GM12878 (cell line): ENCODE measurements around the gene CFAP141. TPM values are rescaled to one million over a fixed set of nuclear protein-coding genes. Genes with fewer than 3 reads are reported as not detected.

ENCODE experiments used
- ATAC-seq: fragments of 200-7000 bp; cut with Tn5 transposase; 3 replicates; pipeline ENCODE4 v1.9.1; 2020; ENCODE audit warnings: mild to moderate bottlenecking, moderate library complexity
- BruUV-seq: library from RNA; stranded (reverse); fragments of 400-500 nt; replicated peaks from 2 replicates; lab custom pipeline; 2021; lab: Mats Ljungman, UMichigan
- CTCF ChIA-PET: fragments of 300-600 bp; sonication (Branson Sonifier 250); formaldehyde crosslinking; extraction: SDS; loops from one replicate; lab custom pipeline; 2021; ENCODE audit warnings: inconsistent platforms; lab: Yijun Ruan, JAX
- POLR2A ChIA-PET: fragments of 350-600 bp; formaldehyde crosslinking; extraction: SDS; loops from one replicate; lab custom pipeline; 2021; ENCODE audit warnings: inconsistent platforms; lab: Charles Lee
- RAD21 ChIA-PET: fragments of 300-600 bp; sonication (Branson Sonifier 250); formaldehyde crosslinking; loops from one replicate; lab custom pipeline; 2023; ENCODE audit warnings: antibody characterized with exemption; ENCODE audit not compliant: unreplicated experiment; lab: Charles Lee
- SMC1A ChIA-PET: fragments of 300-600 bp; sonication (Branson Sonifier 250); formaldehyde crosslinking; loops from one replicate; lab custom pipeline; 2023; ENCODE audit not compliant: unreplicated experiment, uncharacterized antibody; lab: Charles Lee
- DNase-seq: peaks from one replicate; pipeline ENCODE4 v3.0.0-alpha.2; 2011; ENCODE audit warnings: low read depth, low spot score
- FAIRE-seq: peaks from 3 replicates; lab custom pipeline; 2011; peaks lifted over from hg19 to GRCh38; lab: Jason Lieb, UNC
- H2AFZ ChIP-seq: 2 replicates; pipeline ENCODE4 v1.6.0; 2011; ENCODE audit warnings: low read depth, low read length, control low read depth; ENCODE audit not compliant: control insufficient read depth
- H3K27ac ChIP-seq: 2 replicates; pipeline ENCODE4 v1.5.1; 2011; ENCODE audit warnings: control low read depth; ENCODE audit not compliant: control insufficient read depth, insufficient read depth
- H3K27me3 ChIP-seq, 2 experiments: replicated peaks in 1 of 2; 2 replicates each; pipeline versions ENCODE4 v1.6.0 to v1.6.1; 2011; ENCODE audit warnings: low read length in 1 of 2; ENCODE audit not compliant: control insufficient read depth in 2 of 2, insufficient read depth in 2 of 2
- H3K36me3 ChIP-seq, 2 experiments: 2 replicates each; pipeline ENCODE4 v1.5.1; 2011; ENCODE audit warnings: low read length in 1 of 2; ENCODE audit not compliant: control insufficient read depth in 2 of 2, insufficient read depth in 2 of 2
- H3K4me1 ChIP-seq: 2 replicates; pipeline ENCODE4 v1.6.1; 2011; ENCODE audit warnings: mild to moderate bottlenecking, low read length, moderate library complexity, mixed read lengths; ENCODE audit not compliant: control insufficient read depth, insufficient read depth
- H3K4me2 ChIP-seq: 2 replicates; pipeline ENCODE4 v1.6.0; 2011; ENCODE audit warnings: control low read depth; ENCODE audit not compliant: control insufficient read depth, insufficient read depth
- H3K4me3 ChIP-seq: fragments of 200-600 bp; sonication (generic); 2 replicates; pipeline ENCODE4 v1.5.1; 2016
- H3K79me2 ChIP-seq: 2 replicates; pipeline ENCODE4 v1.6.0; 2011; ENCODE audit warnings: low read length; ENCODE audit not compliant: control insufficient read depth, insufficient read depth
- H3K9ac ChIP-seq: 2 replicates; pipeline ENCODE4 v1.8.0; 2011; ENCODE audit warnings: low read length, control low read depth, mixed read lengths; ENCODE audit not compliant: control insufficient read depth, insufficient read depth
- H3K9me3 ChIP-seq: replicated peaks from 3 replicates; pipeline ENCODE4 v1.5.1; 2011; ENCODE audit warnings: mild to moderate bottlenecking, low read length; ENCODE audit not compliant: control insufficient read depth, insufficient read depth
- H4K20me1 ChIP-seq: 2 replicates; pipeline ENCODE4 v1.6.0; 2011; ENCODE audit not compliant: control insufficient read depth, insufficient read depth
- CBFB ChIP-seq: IDR thresholded peaks from 2 replicates; pipeline ENCODE4 v1.6.1; 2016; ENCODE audit warnings: antibody characterized with exemption, low read depth
- CBX3 ChIP-seq: fragments of 200-600 bp; sonication (generic); IDR thresholded peaks from 2 replicates; pipeline ENCODE4 v1.6.1; 2016; ENCODE audit warnings: low read depth, borderline replicate concordance
- CHD1 ChIP-seq: IDR thresholded peaks from 2 replicates; pipeline ENCODE4 v1.6.1; 2012; ENCODE audit warnings: low read depth, low read length, improper control_type of control experiment
- EGR1 ChIP-seq, 2 experiments: IDR thresholded peaks; 1 replicate in 1 of 2; 2 replicates in 1 of 2; pipeline ENCODE4 v1.6.1; 2011 to 2012; ENCODE audit warnings: low read depth in 2 of 2, low read length in 2 of 2, borderline replicate concordance in 1 of 2, mild to moderate bottlenecking in 1 of 2, moderate library complexity in 1 of 2
- ELK1 ChIP-seq: IDR thresholded peaks from 2 replicates; pipeline ENCODE4 v1.6.1; 2012; ENCODE audit warnings: low read depth, low read length, improper control_type of control experiment
- HSF1 ChIP-seq: fragments of 150-350 bp; IDR thresholded peaks from 2 replicates; pipeline ENCODE4 v1.6.1; 2014; ENCODE audit warnings: mild to moderate bottlenecking, low read depth, low read length
- PAX5 ChIP-seq: IDR thresholded peaks from 2 replicates; pipeline ENCODE4 v1.6.1; 2011; ENCODE audit warnings: low read depth, low read length, borderline replicate concordance
- RAD21 ChIP-seq: IDR thresholded peaks from 2 replicates; pipeline ENCODE4 v1.6.1; 2011; ENCODE audit warnings: mild to moderate bottlenecking, low read depth, low read length, moderate library complexity; ENCODE audit not compliant: insufficient read depth
- RCOR1 ChIP-seq: conservative IDR thresholded peaks from 2 replicates; pipeline ENCODE4 v1.6.1; 2012; ENCODE audit warnings: low read depth, low read length, improper control_type of control experiment
- SIN3A ChIP-seq: IDR thresholded peaks from 2 replicates; pipeline ENCODE4 v1.6.1; 2012; ENCODE audit warnings: low read depth, low read length, improper control_type of control experiment
- SMARCA5 ChIP-seq: fragments of 450-650 bp; IDR thresholded peaks from 2 replicates; pipeline ENCODE4 v1.6.1; 2017; ENCODE audit warnings: mild to moderate bottlenecking
- SUPT20H ChIP-seq: IDR thresholded peaks from 2 replicates; pipeline ENCODE4 v1.6.1; 2011; ENCODE audit warnings: low read depth, mild to moderate bottlenecking, low read length, moderate library complexity, borderline replicate concordance; ENCODE audit not compliant: control insufficient read depth
- TARDBP ChIP-seq: IDR thresholded peaks from 2 replicates; pipeline ENCODE4 v1.6.1; 2016; ENCODE audit warnings: borderline replicate concordance
- ZNF217 ChIP-seq: fragments of 450-650 bp; IDR thresholded peaks from 2 replicates; pipeline ENCODE4 v1.6.1; 2017; ENCODE audit warnings: antibody characterized with exemption, mild to moderate bottlenecking
- ZNF24 ChIP-seq: fragments of 450-650 bp; IDR thresholded peaks from 2 replicates; pipeline ENCODE4 v1.6.1; 2017; ENCODE audit warnings: antibody characterized with exemption, mild to moderate bottlenecking
- ZZZ3 ChIP-seq: IDR thresholded peaks from 2 replicates; pipeline ENCODE4 v1.6.1; 2011; ENCODE audit warnings: low read depth; ENCODE audit not compliant: control insufficient read depth, insufficient read length
- WGBS: methylation state at CpG from one replicate; pipeline ENCODE4 v1.1.6; 2016; ENCODE audit warnings: low lambda C conversion rate; ENCODE audit not compliant: insufficient replicate concordance, insufficient coverage; ENCODE audit errors: missing lambda C conversion rate; 5-methylcytosine and 5-hydroxymethylcytosine counted together
- in situ Hi-C: fragments of 300-500 bp; cut with MboI; formaldehyde crosslinking; loops from 9 replicates; pipeline ENCODE4 v1.14.3; 2018; ENCODE audit warnings: mixed read lengths
- intact Hi-C: fragments of 100-400 bp; cut with micrococcal nuclease; formaldehyde crosslinking; loops from one replicate; pipeline ENCODE4 v1.14.2; 2022; ENCODE audit not compliant: unreplicated experiment
- polyA plus RNA-seq, 11 experiments: library from polyadenylated mRNA; depleted of rRNA in 4 of 11; unstranded in 6 of 11; stranded (reverse) in 5 of 11; fragments of >200 nt; fragmentation: Nextera tagmentation in 4 of 11; fragmentation: Illumina TruSeq in 1 of 11; extraction: Ambion mirVana in 4 of 11; extraction: Trizol in 1 of 11; gene quantifications; 1 replicate in 1 of 11; 2 replicates in 10 of 11; pipeline versions ENCODE4 v1.2.1 to v1.2.3, GENCODE V29; 2011 to 2016; ENCODE audit warnings: inconsistent platforms in 2 of 11, missing spikeins in 2 of 11, low read depth in 1 of 11
- total RNA-seq, 4 experiments: library from RNA; depleted of rRNA in 3 of 4; stranded (reverse); fragments of >200 nt in 3 of 4; fragmentation: Illumina TruSeq in 1 of 4; extraction: Trizol in 1 of 4; gene quantifications; 2 replicates each; pipeline versions ENCODE4 v1.2.1 to v1.2.3, GENCODE V29; 2013 to 2021

The CFAP141 gene
- total and polyA plus RNA-seq, 10 of the 15 experiments (the other 5 are each of a cell fraction or from before 2014, with no cell fraction given) = not detected

GRCh38 chr1:154193821-154194220 is 12.3 kb downstream of the CFAP141 start (continued):
- TF ChIP-seq HSF1 (no peak), RAD21 (no peak)

GRCh38 chr1:154192476-154192875 is 13.7 kb downstream of the CFAP141 start:
- no peak overlapping the region for H3K4me2 ChIP-seq
- no peaks in the 10 kb centered on the region for H3K79me2 ChIP-seq
- no TSS peak for BruUV-seq
- no peaks in the 10 kb centered on the region for H3K36me3 ChIP-seq
- no peak overlapping the region for H3K9ac ChIP-seq
- intact Hi-C loops (no loop called here), in situ Hi-C loops (no loop called here)
- SMC1A ChIA-PET = interaction anchor here (0.8 to 1.5 kb wide), 5 partner anchors 12 to 79 kb away, joined by 3 to 4 read pairs (median 3); partner anchors contain the start of gene UBAP2L
- FAIRE-seq = no peak
- WGBS = 46% methylated on average over 3 of the region's 3 CpGs
- no peak for DNase-seq
- H2AFZ ChIP-seq = no peak overlapping the region
- H3K27ac ChIP-seq = no peak overlapping the region
- no peaks in the 10 kb centered on the region for H3K4me1 ChIP-seq
- no peak overlapping the region for H3K4me3 ChIP-seq
- CTCF ChIA-PET = interaction anchor here (0.6 to 5.6 kb wide), 2 partner anchors 101 to 142 kb away, joined by 3 to 37 read pairs; no protein-coding TSS in a partner anchor
- RAD21 ChIA-PET = no interaction called here
- peaks cover 0 to 3% of the 10 kb centered on the region in 2 experiments; a peak in 3 of 4 replicates for H3K27me3 ChIP-seq
- H4K20me1 ChIP-seq = no peaks in the 10 kb centered on the region
- TF ChIP-seq ZNF217 (no peak), PAX5 (no peak), SIN3A (no peak), ZNF24 (no peak), CBX3 (no peak), CHD1 (no peak), ZZZ3 (no peak), SMARCA5 (no peak), RCOR1 (no peak), CBFB (no peak), SUPT20H (no peak), EGR1 (IDR thresholded peaks at IDR 0.05; ENCODE audit: borderline replicate concordance in 1 of 2, low read depth in 2 of 2, low read length in 2 of 2) (no peak), TARDBP (no peak), ELK1 (no peak)
- no peak for ATAC-seq
- H3K9me3 ChIP-seq = no peaks in the 10 kb centered on the region
- POLR2A ChIA-PET = interaction anchor here (0.6 kb wide), 1 partner anchor 186 kb away, joined by 3 read pairs; no protein-coding TSS in a partner anchor
